T-helper 2 cell (primary cell): ENCODE data around the gene KHDRBS2.
A peak's percentile ranks its signal among the peaks of the same experiment; 100 is the strongest.

ENCODE experiments used
- DNase-seq, 5 experiments: peaks; one replicate each; pipeline versions ENCODE4 v3.0.0 to v3.0.0-alpha.2; 2012 to 2022

Gene KHDRBS2

DNA sequence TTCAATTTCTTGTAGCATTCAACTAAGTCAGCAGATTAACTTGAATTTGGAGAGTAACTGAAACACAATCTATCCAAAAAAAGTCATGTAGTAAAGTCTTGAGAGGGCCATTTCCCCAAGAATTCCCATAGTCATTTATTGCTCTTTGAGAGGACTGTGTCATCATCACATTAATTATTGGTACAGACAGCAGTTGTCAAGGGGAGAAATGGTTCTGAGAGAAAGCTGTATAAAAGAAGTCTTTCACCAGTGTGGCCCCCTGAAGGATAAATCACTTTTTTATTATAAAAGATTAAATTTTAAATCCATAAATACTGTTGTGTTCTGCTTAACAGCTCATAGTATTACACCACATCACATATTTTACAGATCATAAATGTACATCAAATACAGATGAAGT, 111.5 kb downstream of the KHDRBS2 start:
- no peak for DNase-seq

DNA sequence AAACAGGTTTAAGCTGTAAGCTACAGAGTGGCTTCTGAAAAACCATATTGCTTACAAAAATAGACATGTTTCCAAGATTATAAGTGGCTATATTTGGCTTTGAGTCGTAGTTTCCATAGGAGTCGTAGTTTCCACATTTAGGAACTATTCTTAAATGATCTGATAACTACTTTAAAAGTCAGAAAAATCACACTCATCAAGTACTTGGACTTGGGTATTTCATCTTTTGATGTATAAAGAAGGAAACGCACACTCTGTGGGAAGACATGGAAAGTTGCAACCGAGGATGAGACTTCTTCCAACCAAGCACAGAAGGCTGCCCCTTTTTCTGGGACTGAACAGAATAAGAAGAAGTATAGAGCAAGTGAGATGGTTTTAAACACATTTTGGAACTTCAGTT, 118.3 kb downstream of the KHDRBS2 start:
- no peak for DNase-seq

GRCh38 chr6:62162858-62163257, 123.2 kb downstream of the KHDRBS2 start:
- no peak for DNase-seq

GRCh38 chr6:62152796-62153195, 133.2 kb downstream of the KHDRBS2 start:
- DNase-seq, result no peak

- DNase-seq, result peak in 1 of 5 experiments; percentile 3
These were observed 135.9 kb downstream of the KHDRBS2 start for GRCh38 chr6:62150048-62150663.

GRCh38 chr6:62146954-62147853, 138.8 kb downstream of the KHDRBS2 start:
- no peak for DNase-seq

GRCh38 chr6:62129127-62129526, 156.9 kb downstream of the KHDRBS2 start:
- DNase-seq, result no peak

GRCh38 chr6:62119401-62119800, 166.6 kb downstream of the KHDRBS2 start:
- no peak for DNase-seq

DNA sequence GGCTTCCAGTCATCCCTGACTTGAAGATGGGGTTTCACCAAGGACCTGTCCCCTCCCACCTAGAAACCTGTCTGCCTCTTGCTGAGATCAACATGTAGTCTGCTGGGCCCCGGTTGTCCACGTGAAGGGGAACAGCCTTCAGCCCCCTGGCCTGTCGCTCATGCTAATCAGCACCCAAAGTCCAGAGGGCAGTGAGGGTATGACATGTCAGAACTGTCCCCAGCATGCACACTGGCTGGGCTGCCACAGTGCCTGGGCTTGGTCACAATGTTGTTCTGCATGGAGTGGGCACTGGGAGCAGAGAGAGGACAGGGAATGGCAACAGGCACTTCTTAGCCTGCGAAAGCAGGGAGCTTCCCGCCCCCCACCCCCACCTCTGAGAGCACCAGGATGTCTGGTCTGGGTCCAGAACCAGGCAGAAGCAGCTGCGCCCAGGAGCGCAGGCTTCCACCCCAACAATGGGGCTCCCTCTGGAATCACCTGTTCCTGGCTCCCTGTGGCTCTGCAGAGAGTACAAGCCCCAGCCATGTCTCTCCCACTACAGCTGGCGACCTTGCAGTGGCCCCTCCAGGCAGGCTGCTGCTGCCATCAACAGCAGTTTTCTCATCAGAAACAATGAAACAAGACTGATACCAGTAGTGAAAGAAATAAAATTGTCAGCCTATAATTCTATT, 182.7 kb downstream of the KHDRBS2 start:
- no peak for DNase-seq

GRCh38 chr6:62102387-62102786, 183.6 kb downstream of the KHDRBS2 start:
- DNase-seq, result no peak

GRCh38 chr6:62090442-62091229, 195.4 kb downstream of the KHDRBS2 start:
- no peak for DNase-seq

DNA sequence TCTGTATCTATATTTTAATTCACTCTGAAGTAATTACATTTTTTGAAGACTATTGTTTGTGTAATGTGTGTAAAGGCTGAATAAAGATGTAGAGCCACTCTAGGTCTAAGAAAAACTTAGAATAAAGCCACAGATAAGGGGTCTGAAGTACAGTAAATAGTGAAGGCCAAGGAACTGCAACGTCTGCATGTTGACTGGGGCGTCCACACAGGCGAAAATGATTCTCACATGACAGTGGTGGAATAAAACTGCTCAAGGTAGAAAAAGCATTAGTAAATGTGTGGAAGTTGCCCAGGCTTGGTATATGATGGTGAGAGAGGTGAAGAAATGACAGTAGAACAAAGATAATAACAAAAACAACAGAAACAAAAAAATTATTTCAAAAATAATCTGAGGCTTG, 196.2 kb downstream of the KHDRBS2 start:
- no peak for DNase-seq

DNA sequence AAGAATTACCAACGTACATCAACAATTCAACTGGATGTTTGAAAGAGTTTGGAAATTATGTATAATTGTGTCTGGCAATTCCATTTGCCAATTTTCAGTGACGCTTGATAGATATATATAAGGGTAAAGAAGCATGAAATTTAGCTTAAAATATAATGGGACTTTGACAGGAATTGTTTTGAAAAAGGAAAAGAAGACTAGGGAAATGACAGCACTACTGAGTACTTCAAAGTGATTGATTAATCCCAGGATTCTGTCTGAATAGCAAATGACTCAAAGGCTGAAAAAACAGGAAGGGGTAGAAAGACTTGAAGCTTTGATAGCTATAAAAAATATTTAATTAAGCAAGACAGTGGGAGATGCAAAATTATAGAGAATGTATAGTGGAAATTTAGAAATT, 200.0 kb downstream of the KHDRBS2 start:
- DNase-seq, result no peak

GRCh38 chr6:62075869-62076268, 210.2 kb downstream of the KHDRBS2 start:
- no peak for DNase-seq

DNA sequence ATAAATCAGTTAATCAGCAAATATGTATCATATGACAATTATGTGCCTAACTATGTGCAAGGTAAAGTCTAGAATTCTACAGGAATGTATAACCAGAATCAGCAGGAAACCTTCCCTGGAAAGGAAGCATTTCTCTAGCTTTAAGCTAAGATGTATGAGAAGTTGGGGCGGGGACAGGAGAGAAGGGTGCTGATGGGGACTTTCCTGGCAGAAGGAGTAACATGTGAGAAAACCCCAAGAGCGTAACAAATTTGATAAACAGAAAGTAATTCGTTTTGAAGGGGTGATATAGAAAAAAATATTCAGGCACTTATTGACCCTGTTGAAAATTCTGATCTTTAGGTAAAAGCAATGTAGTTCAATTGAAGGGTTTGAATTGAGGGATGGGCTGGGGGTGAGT, 226.1 kb downstream of the KHDRBS2 start:
- DNase-seq, result no peak

DNA sequence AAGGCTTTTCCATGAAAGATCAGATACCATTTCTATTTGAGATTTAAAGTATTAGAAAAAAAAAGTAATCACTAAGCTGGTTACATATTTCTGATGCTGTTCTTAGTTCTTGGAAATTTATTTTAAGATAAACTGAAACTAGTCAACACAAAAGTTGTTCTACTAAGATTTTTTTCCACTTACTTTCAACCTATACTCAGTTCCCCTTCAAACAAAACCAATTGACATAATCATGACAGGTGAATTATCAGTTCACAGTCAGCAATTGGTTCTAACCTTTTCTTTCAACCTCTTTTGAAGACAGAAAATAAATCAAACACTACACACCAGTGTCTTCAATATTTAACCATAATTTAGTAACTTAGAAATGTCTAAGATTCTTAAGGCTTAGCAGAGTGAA, 228.7 kb downstream of the KHDRBS2 start:
- no peak for DNase-seq

GRCh38 chr6:62045502-62045901, 240.5 kb downstream of the KHDRBS2 start:
- no peak for DNase-seq

DNA sequence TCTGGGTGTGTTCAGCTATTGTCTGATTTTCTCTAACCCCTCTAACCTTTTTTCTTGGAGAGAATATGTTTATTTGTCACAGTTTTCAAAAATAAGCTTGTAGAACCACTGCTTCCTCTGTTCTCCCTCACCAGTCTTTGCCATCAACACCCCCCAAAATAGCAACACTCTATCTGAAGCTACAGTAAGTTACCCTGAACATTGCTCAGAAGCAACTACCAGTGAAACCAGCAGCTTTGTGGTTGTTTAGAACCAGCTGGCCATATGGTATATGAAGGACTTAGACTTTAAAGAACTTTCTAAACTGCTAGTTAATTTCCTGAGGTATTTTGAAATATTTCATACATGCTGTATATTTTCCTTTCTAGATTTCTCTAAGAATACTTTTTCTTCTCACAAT, 242.9 kb downstream of the KHDRBS2 start:
- no peak for DNase-seq

DNA sequence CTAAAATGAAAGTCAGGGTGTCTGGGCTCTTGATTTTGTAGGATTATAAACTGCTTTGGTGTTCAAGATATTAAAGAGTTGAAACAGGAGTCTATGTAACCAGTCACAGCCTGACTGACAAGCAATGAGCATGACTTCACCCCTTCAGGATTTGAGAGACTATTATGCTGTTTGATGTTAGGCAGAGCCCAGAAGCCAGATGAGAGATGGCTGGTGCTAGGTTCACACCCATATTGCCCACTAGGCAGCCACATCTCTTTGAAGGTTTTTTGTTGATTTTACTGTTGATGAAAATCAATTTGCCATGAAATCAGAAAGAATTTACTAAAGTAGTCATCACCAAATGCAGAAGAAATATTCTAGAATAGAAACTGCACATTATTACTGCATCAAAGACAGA, 243.6 kb downstream of the KHDRBS2 start:
- DNase-seq, result no peak

- DNase-seq, result no peak
These were observed 246.4 kb downstream of the KHDRBS2 start for GRCh38 chr6:62039605-62040004.

DNA sequence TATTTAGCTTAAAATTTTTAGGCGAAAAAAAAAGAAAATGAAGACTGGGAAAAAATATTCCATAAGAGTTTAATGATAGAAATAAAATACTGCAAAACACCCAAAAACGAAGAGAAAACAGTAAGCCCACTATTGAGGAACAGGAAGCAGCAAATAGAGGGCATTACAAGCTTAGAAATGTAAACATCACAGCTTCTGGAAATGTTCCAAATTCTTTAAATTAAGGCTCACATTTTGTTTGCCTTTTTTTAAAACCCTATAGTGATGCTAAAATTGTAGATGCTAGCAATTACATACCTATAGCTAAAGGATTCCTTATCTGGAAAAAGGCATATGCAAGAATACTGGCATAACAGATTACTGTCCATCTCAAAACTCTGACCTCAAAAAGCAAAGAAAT, 248.6 kb downstream of the KHDRBS2 start:
- no peak for DNase-seq

- no peak for DNase-seq
These were observed 250.1 kb downstream of the KHDRBS2 start for GRCh38 chr6:62035952-62036351.

GRCh38 chr6:62013719-62014118, 272.3 kb downstream of the KHDRBS2 start:
- no peak for DNase-seq
